Panc1 (cell line): Measurements from ENCODE around the gene KRTAP9-4. TPM values are rescaled to one million over a fixed set of nuclear protein-coding genes. Genes with fewer than 3 reads are reported as not detected.
"Not testable (repeated sequence)": the region's sequence is repeated elsewhere in the genome, so short reads cannot be mapped to it uniquely, and the experiment has no call there.

Source experiments
- ATAC-seq: fragments of 200-7000 bp; cut with Tn5 transposase; 2 replicates; pipeline ENCODE4 v1.9.1; 2020; ENCODE audit warnings: mild to moderate bottlenecking, moderate library complexity
- BruUV-seq: library from RNA; stranded (reverse); fragments of 400-500 nt; replicated peaks from 2 replicates; lab custom pipeline; 2021; lab: Mats Ljungman, UMichigan
- CTCF ChIA-PET: fragments of 300-600 bp; sonication (Branson Sonifier 250); formaldehyde crosslinking; loops from one replicate; lab custom pipeline; 2022; ENCODE audit warnings: antibody characterized with exemption; lab: Charles Lee
- POLR2A ChIA-PET: fragments of 300-600 bp; sonication (Branson Sonifier 250); formaldehyde crosslinking; loops from one replicate; lab custom pipeline; 2022; ENCODE audit warnings: antibody characterized with exemption; lab: Charles Lee
- DNase-seq: peaks from one replicate; pipeline ENCODE4 v3.0.0-alpha.2; 2010; ENCODE audit warnings: low read depth, low spot score
- H3K27ac ChIP-seq: 2 replicates; pipeline ENCODE4 v1.5.1; 2011; ENCODE audit warnings: mild to moderate bottlenecking, low read length, inconsistent platforms
- H3K27me3 ChIP-seq: fragments of 200-500 bp; sonication (Bioruptor generic); 2 replicates; pipeline ENCODE4 v1.6.0; 2014; ENCODE audit warnings: low read length, inconsistent platforms; ENCODE audit not compliant: control insufficient read depth, insufficient read depth
- H3K36me3 ChIP-seq: fragments of 200-500 bp; sonication (Bioruptor generic); 2 replicates; pipeline ENCODE4 v1.5.1; 2014; ENCODE audit warnings: inconsistent platforms, mild to moderate bottlenecking, low read length, moderate library complexity; ENCODE audit not compliant: control insufficient read depth, insufficient read depth
- H3K4me1 ChIP-seq: 2 replicates; pipeline ENCODE4 v1.5.1; 2011; ENCODE audit warnings: inconsistent platforms, mild to moderate bottlenecking, low read length, moderate library complexity; ENCODE audit not compliant: control insufficient read depth, insufficient read depth
- H3K4me3 ChIP-seq, 2 experiments: 2 replicates each; pipeline ENCODE4 v1.5.1; 2011 to 2012; ENCODE audit warnings: low read depth in 2 of 2, low read length in 2 of 2, mild to moderate bottlenecking in 2 of 2, inconsistent platforms in 1 of 2, moderate library complexity in 1 of 2
- H3K9me3 ChIP-seq: fragments of 200-500 bp; sonication (Bioruptor generic); 2 replicates; pipeline ENCODE4 v1.5.1; 2014; ENCODE audit warnings: low read depth, mild to moderate bottlenecking, inconsistent platforms, low read length, moderate library complexity; ENCODE audit not compliant: control insufficient read depth, insufficient read depth
- POLR2AphosphoS5 ChIP-seq: IDR thresholded peaks from 2 replicates; pipeline ENCODE4 v1.6.1; 2012; ENCODE audit warnings: mild to moderate bottlenecking, low read depth, low read length, moderate library complexity
- SIN3A ChIP-seq: IDR thresholded peaks from 2 replicates; pipeline ENCODE4 v1.6.1; 2012; ENCODE audit warnings: low read depth, mild to moderate bottlenecking, low read length, moderate library complexity, borderline replicate concordance; ENCODE audit not compliant: insufficient read depth
- TCF7L2 ChIP-seq: IDR thresholded peaks from 2 replicates; pipeline ENCODE4 v1.6.1; 2011; ENCODE audit warnings: mild to moderate bottlenecking, low read depth, low read length, inconsistent platforms
- in situ Hi-C: cut with HindIII; loops from 2 replicates; pipeline ENCODE4 v1.10.0; 2016; ENCODE audit warnings: low sequenced_read_pairs, low pct_unique_long_range_greater_than_20kb
- intact Hi-C: fragments of 100-400 bp; cut with micrococcal nuclease; formaldehyde crosslinking; loops from one replicate; pipeline ENCODE4 v1.10.0; 2022; ENCODE audit not compliant: unreplicated experiment
- total RNA-seq: library from RNA; stranded (reverse); gene quantifications from one replicate; pipeline ENCODE4 v1.2.1, GENCODE V29; 2021; ENCODE audit not compliant: unreplicated experiment
- TF ChIP-seq, protein P1 (sequence below), 2 experiments: IDR thresholded peaks; 2 replicates each; pipeline ENCODE4 v1.6.1; 2011 to 2012; ENCODE audit warnings: low read depth in 2 of 2, control low read depth in 1 of 2, low read length in 1 of 2, mild to moderate bottlenecking in 1 of 2, moderate library complexity in 1 of 2; ENCODE audit not compliant: insufficient read depth in 1 of 2
- TF ChIP-seq, protein P2 (sequence below): fragments of 450-650 bp; IDR thresholded peaks from 2 replicates; pipeline ENCODE4 v1.5.1; 2017; ENCODE audit warnings: mild to moderate bottlenecking

KRTAP9-4 gene
- total RNA-seq, 1 experiment from 2014 or later = not detected

DNA sequence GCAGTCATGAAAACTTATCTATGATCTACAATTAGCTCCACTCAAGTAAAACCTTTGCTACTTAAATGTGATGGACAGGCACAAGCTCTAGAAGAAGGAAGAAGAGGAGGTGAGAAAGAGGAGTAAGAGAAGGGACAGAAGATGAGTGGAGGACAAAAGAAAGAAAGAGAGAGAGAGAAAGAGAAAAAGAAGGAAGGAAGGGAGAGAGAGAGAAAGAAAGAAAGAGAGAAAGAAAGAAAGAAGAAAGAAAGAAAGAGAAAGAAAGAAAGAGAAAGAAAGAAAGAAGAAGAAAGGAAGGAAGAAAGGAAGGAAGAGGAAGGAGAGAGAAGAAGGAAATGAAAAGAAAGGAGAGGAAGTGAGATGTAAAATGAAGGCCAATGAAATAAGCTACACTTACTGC is 19.4 kb upstream of the KRTAP9-4 start:
- H3K27ac ChIP-seq = no peak overlapping the region
- no peaks in the 10 kb centered on the region for H3K36me3 ChIP-seq
- ATAC-seq (no peak), DNase-seq (no peak)
- no peak for TF ChIP-seq SIN3A
- TF ChIP-seq, protein P1, sequence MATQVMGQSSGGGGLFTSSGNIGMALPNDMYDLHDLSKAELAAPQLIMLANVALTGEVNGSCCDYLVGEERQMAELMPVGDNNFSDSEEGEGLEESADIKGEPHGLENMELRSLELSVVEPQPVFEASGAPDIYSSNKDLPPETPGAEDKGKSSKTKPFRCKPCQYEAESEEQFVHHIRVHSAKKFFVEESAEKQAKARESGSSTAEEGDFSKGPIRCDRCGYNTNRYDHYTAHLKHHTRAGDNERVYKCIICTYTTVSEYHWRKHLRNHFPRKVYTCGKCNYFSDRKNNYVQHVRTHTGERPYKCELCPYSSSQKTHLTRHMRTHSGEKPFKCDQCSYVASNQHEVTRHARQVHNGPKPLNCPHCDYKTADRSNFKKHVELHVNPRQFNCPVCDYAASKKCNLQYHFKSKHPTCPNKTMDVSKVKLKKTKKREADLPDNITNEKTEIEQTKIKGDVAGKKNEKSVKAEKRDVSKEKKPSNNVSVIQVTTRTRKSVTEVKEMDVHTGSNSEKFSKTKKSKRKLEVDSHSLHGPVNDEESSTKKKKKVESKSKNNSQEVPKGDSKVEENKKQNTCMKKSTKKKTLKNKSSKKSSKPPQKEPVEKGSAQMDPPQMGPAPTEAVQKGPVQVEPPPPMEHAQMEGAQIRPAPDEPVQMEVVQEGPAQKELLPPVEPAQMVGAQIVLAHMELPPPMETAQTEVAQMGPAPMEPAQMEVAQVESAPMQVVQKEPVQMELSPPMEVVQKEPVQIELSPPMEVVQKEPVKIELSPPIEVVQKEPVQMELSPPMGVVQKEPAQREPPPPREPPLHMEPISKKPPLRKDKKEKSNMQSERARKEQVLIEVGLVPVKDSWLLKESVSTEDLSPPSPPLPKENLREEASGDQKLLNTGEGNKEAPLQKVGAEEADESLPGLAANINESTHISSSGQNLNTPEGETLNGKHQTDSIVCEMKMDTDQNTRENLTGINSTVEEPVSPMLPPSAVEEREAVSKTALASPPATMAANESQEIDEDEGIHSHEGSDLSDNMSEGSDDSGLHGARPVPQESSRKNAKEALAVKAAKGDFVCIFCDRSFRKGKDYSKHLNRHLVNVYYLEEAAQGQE (IDR thresholded peaks at IDR 0.05; ENCODE audit: insufficient read depth in 1 of 2, low read depth in 2 of 2, low read length in 1 of 2) = no peak
- no peak for TF ChIP-seq POLR2AphosphoS5
- no peak for TF ChIP-seq TCF7L2
- TF ChIP-seq, protein P2, sequence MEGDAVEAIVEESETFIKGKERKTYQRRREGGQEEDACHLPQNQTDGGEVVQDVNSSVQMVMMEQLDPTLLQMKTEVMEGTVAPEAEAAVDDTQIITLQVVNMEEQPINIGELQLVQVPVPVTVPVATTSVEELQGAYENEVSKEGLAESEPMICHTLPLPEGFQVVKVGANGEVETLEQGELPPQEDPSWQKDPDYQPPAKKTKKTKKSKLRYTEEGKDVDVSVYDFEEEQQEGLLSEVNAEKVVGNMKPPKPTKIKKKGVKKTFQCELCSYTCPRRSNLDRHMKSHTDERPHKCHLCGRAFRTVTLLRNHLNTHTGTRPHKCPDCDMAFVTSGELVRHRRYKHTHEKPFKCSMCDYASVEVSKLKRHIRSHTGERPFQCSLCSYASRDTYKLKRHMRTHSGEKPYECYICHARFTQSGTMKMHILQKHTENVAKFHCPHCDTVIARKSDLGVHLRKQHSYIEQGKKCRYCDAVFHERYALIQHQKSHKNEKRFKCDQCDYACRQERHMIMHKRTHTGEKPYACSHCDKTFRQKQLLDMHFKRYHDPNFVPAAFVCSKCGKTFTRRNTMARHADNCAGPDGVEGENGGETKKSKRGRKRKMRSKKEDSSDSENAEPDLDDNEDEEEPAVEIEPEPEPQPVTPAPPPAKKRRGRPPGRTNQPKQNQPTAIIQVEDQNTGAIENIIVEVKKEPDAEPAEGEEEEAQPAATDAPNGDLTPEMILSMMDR = no peak
- BruUV-seq = no TSS peak
- H3K4me1 ChIP-seq = no peaks in the 10 kb centered on the region
- ChIA-PET POLR2A (no interaction called here), CTCF (no interaction called here)
- no peaks in the 10 kb centered on the region for H3K9me3 ChIP-seq
- H3K4me3 ChIP-seq = no peak overlapping the region
- H3K27me3 ChIP-seq = peaks cover 40% of the 10 kb centered on the region
- intact Hi-C loops = no loop called here
- in situ Hi-C loops = no loop called here

DNA sequence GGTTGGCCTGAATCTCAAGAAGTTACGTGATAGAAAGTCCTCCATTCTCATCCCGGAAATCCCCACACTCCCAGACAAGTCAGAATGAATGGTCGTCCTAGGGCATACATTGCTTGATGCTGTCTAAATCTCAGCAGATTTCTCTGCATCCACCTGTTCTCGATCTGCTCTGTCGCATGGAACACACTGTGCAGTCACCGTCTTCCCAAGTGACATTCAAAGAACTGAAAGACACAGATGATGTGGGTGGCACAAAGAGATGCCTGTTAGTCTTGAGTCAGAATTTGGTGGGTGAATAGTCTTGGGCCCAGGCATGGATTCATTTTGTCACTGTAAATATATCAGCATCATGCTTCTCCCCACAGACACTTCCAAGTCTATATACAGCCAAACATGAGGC is 17.8 kb upstream of the KRTAP9-4 start:
- Histone ChIP-seq H3K27me3 (peaks cover 42% of the 10 kb centered on the region), H3K9me3 (no peaks in the 10 kb centered on the region), H3K27ac (no peak overlapping the region), H3K4me3 (no peak overlapping the region), H3K36me3 (no peaks in the 10 kb centered on the region), H3K4me1 (no peaks in the 10 kb centered on the region)
- BruUV-seq = no TSS peak
- intact Hi-C loops = no loop called here
- ATAC-seq (no peak), DNase-seq (no peak)
- TF ChIP-seq POLR2AphosphoS5 (no peak), TCF7L2 (no peak), SIN3A (no peak)
- TF ChIP-seq, protein P2 = no peak
- TF ChIP-seq, protein P1 (IDR thresholded peaks at IDR 0.05; ENCODE audit: insufficient read depth in 1 of 2, low read depth in 2 of 2, low read length in 1 of 2) = no peak
- ChIA-PET CTCF (no interaction called here), POLR2A (no interaction called here)
- in situ Hi-C loops = no loop called here

DNA sequence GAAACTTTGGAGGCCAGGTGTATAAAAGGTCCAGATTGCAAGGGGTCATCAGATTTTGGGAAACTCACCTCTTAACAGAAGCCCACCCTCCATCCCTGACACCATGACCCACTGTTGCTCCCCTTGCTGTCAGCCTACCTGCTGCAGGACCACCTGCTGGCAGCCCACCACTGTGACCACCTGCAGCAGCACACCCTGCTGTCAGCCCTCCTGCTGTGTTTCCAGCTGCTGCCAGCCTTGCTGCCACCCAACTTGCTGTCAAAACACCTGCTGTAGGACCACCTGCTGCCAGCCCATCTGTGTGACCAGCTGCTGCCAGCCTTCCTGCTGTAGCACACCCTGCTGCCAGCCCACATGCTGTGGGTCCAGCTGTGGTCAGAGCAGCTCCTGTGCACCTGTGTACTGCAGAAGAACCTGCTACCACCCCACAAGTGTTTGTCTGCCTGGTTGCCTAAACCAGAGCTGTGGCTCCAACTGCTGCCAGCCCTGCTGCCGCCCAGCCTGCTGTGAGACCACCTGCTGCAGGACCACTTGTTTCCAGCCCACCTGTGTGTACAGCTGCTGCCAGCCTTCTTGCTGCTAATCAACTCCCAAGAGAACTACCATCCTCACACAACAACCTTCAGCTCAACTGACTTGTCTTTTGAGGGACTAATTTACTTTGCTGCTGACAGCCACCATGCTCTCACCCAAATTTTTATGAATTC is 16.9 kb upstream of the KRTAP9-4 start, which contains the start of gene KRTAP9-3:
KRTAP9-3 (plus strand) TSS at position 51 of the 707 bp plus-strand sequence; CDS start at position 104, 53 bp downstream.
- DNase-seq, H3K4me3 ChIP-seq, intact Hi-C loops, H3K9me3 ChIP-seq, in situ Hi-C loops, BruUV-seq, ATAC-seq, H3K4me1 ChIP-seq, H3K36me3 ChIP-seq, H3K27ac ChIP-seq, POLR2A ChIA-PET: not testable (repeated sequence)
- CTCF ChIA-PET = interaction anchor here (0.6 kb wide), 1 partner anchor 90 kb away, joined by 4 read pairs; no protein-coding TSS in a partner anchor
- H3K27me3 ChIP-seq = peaks cover 42% of the 10 kb centered on the region
